Effector memory CD4-positive, alpha-beta T cell (primary cell): ENCODE measurements around the gene PFN1.

Source experiments
- DNase-seq, 3 donors: peaks; one replicate each; pipeline ENCODE4 v3.0.0-alpha.2; 2020
- H3K27ac ChIP-seq: 2 replicates; pipeline ENCODE4 v1.7.0; 2013; ENCODE audit warnings: mild to moderate bottlenecking, low read length, moderate library complexity; ENCODE audit not compliant: insufficient read depth, poor library complexity, severe bottlenecking
- H3K27me3 ChIP-seq: replicated peaks from 2 replicates; pipeline ENCODE4 v1.7.0; 2013; ENCODE audit warnings: mild to moderate bottlenecking, low read length; ENCODE audit not compliant: insufficient read depth, control insufficient read depth, poor library complexity, severe bottlenecking
- H3K36me3 ChIP-seq: 2 replicates; pipeline ENCODE4 v1.7.0; 2013; ENCODE audit warnings: mild to moderate bottlenecking, low read length, moderate library complexity; ENCODE audit not compliant: control insufficient read depth, insufficient read depth
- H3K4me1 ChIP-seq: 2 replicates; pipeline ENCODE4 v1.7.0; 2013; ENCODE audit warnings: low read length, mild to moderate bottlenecking; ENCODE audit not compliant: control insufficient read depth, insufficient read depth, poor library complexity, severe bottlenecking
- H3K4me3 ChIP-seq: 2 replicates; pipeline ENCODE4 v1.7.0; 2013; ENCODE audit warnings: low read length, low read depth, mild to moderate bottlenecking; ENCODE audit not compliant: insufficient read depth, poor library complexity, severe bottlenecking
- H3K9me3 ChIP-seq: 2 replicates; pipeline ENCODE4 v1.7.0; 2013; ENCODE audit warnings: mild to moderate bottlenecking, low read length, moderate library complexity; ENCODE audit not compliant: control insufficient read depth

Gene PFN1

GRCh38 chr17:4897198-4897687 is 51.1 kb downstream of the PFN1 start:
- Histone ChIP-seq H3K4me1 (peaks cover 20% of the 10 kb centered on the region), H3K36me3 (peaks cover 44% of the 10 kb centered on the region), H3K4me3 (no peak overlapping the region), H3K9me3 (no peaks in the 10 kb centered on the region), H3K27me3 (no peaks in the 10 kb centered on the region), H3K27ac (no peak overlapping the region)
- no peak for DNase-seq

- Histone ChIP-seq H3K4me1 (peaks cover 20% of the 10 kb centered on the region), H3K9me3 (no peaks in the 10 kb centered on the region), H3K27me3 (no peaks in the 10 kb centered on the region), H3K36me3 (peaks cover 51% of the 10 kb centered on the region), H3K4me3 (no peak overlapping the region), H3K27ac (no peak overlapping the region)
- DNase-seq, result no peak
Measured at GRCh38 chr17:4896332-4897197, 51.8 kb downstream of the PFN1 start.

GRCh38 chr17:4895657-4896331 is 52.5 kb downstream of the PFN1 start:
- Histone ChIP-seq H3K36me3 (peaks cover 59% of the 10 kb centered on the region), H3K9me3 (no peaks in the 10 kb centered on the region), H3K27me3 (no peaks in the 10 kb centered on the region), H3K4me1 (peaks cover 20% of the 10 kb centered on the region), H3K27ac (no peak overlapping the region), H3K4me3 (no peak overlapping the region)
- no peak for DNase-seq
